ACHN (cell line): ENCODE data around the gene GCC2.
"Not testable (repeated sequence)": the region's sequence is repeated elsewhere in the genome, so short reads cannot be mapped to it uniquely, and the experiment has no call there.

Experiments
- DNase-seq: peaks from one replicate; pipeline ENCODE4 v3.0.0-alpha.2; 2015
- in situ Hi-C: cut with HindIII; loops from 2 replicates; pipeline ENCODE4 v1.10.0; 2017; ENCODE audit warnings: low sequenced_read_pairs, low pct_ligation_motif_present, low pct_unique_long_range_greater_than_20kb

GCC2 gene

GRCh38 chr2:108428286-108429009 lies 20.6 kb upstream of the GCC2 start:
- in situ Hi-C loops = no loop called here
- DNase-seq = no peak

- DNase-seq, in situ Hi-C loops: not testable (repeated sequence)
Measured at GRCh38 chr2:108435578-108435977, 13.4 kb upstream of the GCC2 start.

GRCh38 chr2:108436976-108437375 lies 12.0 kb upstream of the GCC2 start:
- no peak for DNase-seq
- in situ Hi-C loops = no loop called here

GRCh38 chr2:108441712-108442111 lies 7.3 kb upstream of the GCC2 start:
- in situ Hi-C loops = no loop called here
- no peak for DNase-seq

GRCh38 chr2:108444941-108445840 lies 3.8 kb upstream of the GCC2 start:
- in situ Hi-C loops = no loop called here
- DNase-seq = no peak

- no peak for DNase-seq
- in situ Hi-C loops = no loop called here
Measured at GRCh38 chr2:108446703-108447102, 2.3 kb upstream of the GCC2 start.

GRCh38 chr2:108447947-108448677 lies 894 bp upstream of the GCC2 start:
- in situ Hi-C loops = no loop called here
- no peak for DNase-seq

- in situ Hi-C loops = no loop called here
- peak; percentile 37 for DNase-seq
Measured at GRCh38 chr2:108449410-108450130, 564 bp downstream of the GCC2 start.

GRCh38 chr2:108450863-108451262 lies 1.9 kb downstream of the GCC2 start:
- no peak for DNase-seq
- in situ Hi-C loops = no loop called here

GRCh38 chr2:108451976-108452375 lies 3.0 kb downstream of the GCC2 start:
- in situ Hi-C loops = no loop called here
- DNase-seq = no peak

GRCh38 chr2:108453530-108453929 lies 4.5 kb downstream of the GCC2 start:
- in situ Hi-C loops, DNase-seq: not testable (repeated sequence)

- in situ Hi-C loops = no loop called here
- DNase-seq = no peak
Measured at GRCh38 chr2:108454440-108454839, 5.4 kb downstream of the GCC2 start.

GRCh38 chr2:108455571-108455970 lies 6.6 kb downstream of the GCC2 start:
- in situ Hi-C loops = no loop called here
- no peak for DNase-seq

- DNase-seq = no peak
- in situ Hi-C loops = no loop called here
Measured at GRCh38 chr2:108458082-108458481, 9.1 kb downstream of the GCC2 start.

GRCh38 chr2:108459441-108459840 lies 10.4 kb downstream of the GCC2 start:
- DNase-seq = no peak
- in situ Hi-C loops = no loop called here

GRCh38 chr2:108460345-108461037 lies 11.5 kb downstream of the GCC2 start:
- no peak for DNase-seq
- in situ Hi-C loops = no loop called here

- in situ Hi-C loops = no loop called here
- no peak for DNase-seq
Measured at GRCh38 chr2:108477099-108477498, 28.1 kb downstream of the GCC2 start.

GRCh38 chr2:108485253-108485652 lies 36.2 kb downstream of the GCC2 start:
- in situ Hi-C loops = no loop called here
- DNase-seq = no peak
